K562 (cell line): ENCODE data around the gene AP1M2. TPM values are rescaled to one million over a fixed set of nuclear protein-coding genes. Genes with fewer than 3 reads are reported as not detected.
A peak's percentile ranks its signal among the peaks of the same experiment; 100 is the strongest.

ENCODE experiments used
- HLTF ChIP-seq: fragments of 450-650 bp; IDR thresholded peaks from 2 replicates; pipeline ENCODE4 v1.6.1; 2016
- NUFIP1 ChIP-seq: fragments of 450-650 bp; IDR thresholded peaks from 2 replicates; pipeline ENCODE4 v1.6.1; 2018; ENCODE audit not compliant: partially characterized antibody
- PRMT5 ChIP-seq: sonication (generic); formaldehyde crosslinking; IDR thresholded peaks from 2 replicates; pipeline ENCODE4 v1.5.0; 2020; ENCODE audit warnings: missing genetic modification reagents
- SLC30A9 ChIP-seq: fragments of 250-450 bp; sonication (Bioruptor Pico); IDR thresholded peaks from 2 replicates; pipeline ENCODE4 v1.8.0; 2022; ENCODE audit warnings: mild to moderate bottlenecking, moderate library complexity
- SP1 ChIP-seq: sonication (generic); formaldehyde crosslinking; IDR thresholded peaks from 2 replicates; pipeline ENCODE4 v1.8.1; 2022; ENCODE audit warnings: mild to moderate bottlenecking, missing genetic modification reagents
- ZBTB5 ChIP-seq: fragments of 450-650 bp; IDR thresholded peaks from 2 replicates; pipeline ENCODE4 v1.6.1; 2017; ENCODE audit warnings: antibody characterized with exemption
- ZNF76 ChIP-seq: fragments of 250-450 bp; sonication (Bioruptor Pico); IDR thresholded peaks from 2 replicates; pipeline ENCODE4 v1.4.0; 2020; ENCODE audit warnings: mild to moderate bottlenecking, moderate library complexity, borderline replicate concordance
- polyA plus RNA-seq, 8 experiments: library from polyadenylated mRNA; depleted of rRNA in 4 of 8; stranded (reverse) in 5 of 8; unstranded in 3 of 8; fragments of >200 nt; fragmentation: Nextera tagmentation in 2 of 8; fragmentation: Illumina TruSeq in 1 of 8; extraction: Ambion mirVana in 2 of 8; extraction: Trizol in 1 of 8; gene quantifications; 2 replicates each; pipeline versions ENCODE4 v1.2.1 to v1.2.3, GENCODE V29; 2011 to 2014; ENCODE audit warnings: inconsistent platforms in 1 of 8, missing spikeins in 1 of 8
- total RNA-seq, 7 experiments: library from RNA; depleted of rRNA in 6 of 7; stranded (reverse); fragments of >200 nt in 6 of 7; fragmentation: Illumina TruSeq in 2 of 7; extraction: Trizol in 2 of 7; gene quantifications; 2 replicates each; pipeline versions ENCODE4 v1.2.1 to v1.2.3, GENCODE V29; 2011 to 2021; ENCODE audit warnings: low replicate concordance in 1 of 7
- TF ChIP-seq, protein P1 (sequence below): fragments of 450-650 bp; IDR thresholded peaks from 2 replicates; pipeline ENCODE4 v1.6.1; 2016; ENCODE audit warnings: low read depth, mild to moderate bottlenecking, moderate library complexity
- TF ChIP-seq, protein P2 (sequence below): fragments of 250-450 bp; sonication (Bioruptor Pico); IDR thresholded peaks from 2 replicates; pipeline ENCODE4 v1.8.0; 2022; ENCODE audit warnings: inconsistent platforms
- TF ChIP-seq, protein P3 (sequence below): fragments of 200-400 bp; formaldehyde crosslinking; IDR thresholded peaks from 2 replicates; pipeline ENCODE4 v1.6.1; 2017; ENCODE audit warnings: mild to moderate bottlenecking, low read depth, low read length, moderate library complexity
- TF ChIP-seq, protein P4 (sequence below): sonication (generic); formaldehyde crosslinking; IDR thresholded peaks from 2 replicates; pipeline ENCODE4 v1.8.0; 2023; ENCODE audit warnings: missing genetic modification reagents, mild to moderate bottlenecking, borderline replicate concordance
- TF ChIP-seq, protein P5 (sequence below), 3 experiments: IDR thresholded peaks in 2 of 3; conservative IDR thresholded peaks in 1 of 3; 2 replicates each; pipeline ENCODE4 v1.5.1; 2011 to 2012; ENCODE audit warnings: low read length in 3 of 3, mild to moderate bottlenecking in 3 of 3, control low read depth in 2 of 3, improper control_type of control experiment in 1 of 3, inconsistent platforms in 1 of 3, low read depth in 1 of 3, mixed read lengths in 1 of 3, moderate library complexity in 1 of 3; ENCODE audit not compliant: insufficient read depth in 2 of 3

AP1M2 gene
- total and polyA plus RNA-seq, 9 of the 15 experiments (the other 6 are each of a cell fraction or from before 2014, with no cell fraction given), result 0.33 to 1.4 (median 0.89) TPM; not detected in 1

GRCh38 chr19:10565567-10566407 is 21.3 kb downstream of the AP1M2 start, which contains the start of gene KRI1 (continued):
- TF ChIP-seq NUFIP1 (no peak), SLC30A9 (CRISPR knock-in tag) (no peak), SP1 (CRISPR knock-in tag) (peak; percentile 93), ZNF76 (CRISPR knock-in tag) (no peak), PRMT5 (no peak), ZBTB5 (no peak), HLTF (no peak)
- TF ChIP-seq, protein P1, sequence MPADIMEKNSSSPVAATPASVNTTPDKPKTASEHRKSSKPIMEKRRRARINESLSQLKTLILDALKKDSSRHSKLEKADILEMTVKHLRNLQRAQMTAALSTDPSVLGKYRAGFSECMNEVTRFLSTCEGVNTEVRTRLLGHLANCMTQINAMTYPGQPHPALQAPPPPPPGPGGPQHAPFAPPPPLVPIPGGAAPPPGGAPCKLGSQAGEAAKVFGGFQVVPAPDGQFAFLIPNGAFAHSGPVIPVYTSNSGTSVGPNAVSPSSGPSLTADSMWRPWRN, result no peak
- TF ChIP-seq, protein P2, sequence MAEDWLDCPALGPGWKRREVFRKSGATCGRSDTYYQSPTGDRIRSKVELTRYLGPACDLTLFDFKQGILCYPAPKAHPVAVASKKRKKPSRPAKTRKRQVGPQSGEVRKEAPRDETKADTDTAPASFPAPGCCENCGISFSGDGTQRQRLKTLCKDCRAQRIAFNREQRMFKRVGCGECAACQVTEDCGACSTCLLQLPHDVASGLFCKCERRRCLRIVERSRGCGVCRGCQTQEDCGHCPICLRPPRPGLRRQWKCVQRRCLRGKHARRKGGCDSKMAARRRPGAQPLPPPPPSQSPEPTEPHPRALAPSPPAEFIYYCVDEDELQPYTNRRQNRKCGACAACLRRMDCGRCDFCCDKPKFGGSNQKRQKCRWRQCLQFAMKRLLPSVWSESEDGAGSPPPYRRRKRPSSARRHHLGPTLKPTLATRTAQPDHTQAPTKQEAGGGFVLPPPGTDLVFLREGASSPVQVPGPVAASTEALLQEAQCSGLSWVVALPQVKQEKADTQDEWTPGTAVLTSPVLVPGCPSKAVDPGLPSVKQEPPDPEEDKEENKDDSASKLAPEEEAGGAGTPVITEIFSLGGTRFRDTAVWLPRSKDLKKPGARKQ (CRISPR knock-in tag), result no peak
- TF ChIP-seq, protein P3, sequence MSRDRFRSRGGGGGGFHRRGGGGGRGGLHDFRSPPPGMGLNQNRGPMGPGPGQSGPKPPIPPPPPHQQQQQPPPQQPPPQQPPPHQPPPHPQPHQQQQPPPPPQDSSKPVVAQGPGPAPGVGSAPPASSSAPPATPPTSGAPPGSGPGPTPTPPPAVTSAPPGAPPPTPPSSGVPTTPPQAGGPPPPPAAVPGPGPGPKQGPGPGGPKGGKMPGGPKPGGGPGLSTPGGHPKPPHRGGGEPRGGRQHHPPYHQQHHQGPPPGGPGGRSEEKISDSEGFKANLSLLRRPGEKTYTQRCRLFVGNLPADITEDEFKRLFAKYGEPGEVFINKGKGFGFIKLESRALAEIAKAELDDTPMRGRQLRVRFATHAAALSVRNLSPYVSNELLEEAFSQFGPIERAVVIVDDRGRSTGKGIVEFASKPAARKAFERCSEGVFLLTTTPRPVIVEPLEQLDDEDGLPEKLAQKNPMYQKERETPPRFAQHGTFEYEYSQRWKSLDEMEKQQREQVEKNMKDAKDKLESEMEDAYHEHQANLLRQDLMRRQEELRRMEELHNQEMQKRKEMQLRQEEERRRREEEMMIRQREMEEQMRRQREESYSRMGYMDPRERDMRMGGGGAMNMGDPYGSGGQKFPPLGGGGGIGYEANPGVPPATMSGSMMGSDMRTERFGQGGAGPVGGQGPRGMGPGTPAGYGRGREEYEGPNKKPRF, result no peak
- TF ChIP-seq, protein P4, sequence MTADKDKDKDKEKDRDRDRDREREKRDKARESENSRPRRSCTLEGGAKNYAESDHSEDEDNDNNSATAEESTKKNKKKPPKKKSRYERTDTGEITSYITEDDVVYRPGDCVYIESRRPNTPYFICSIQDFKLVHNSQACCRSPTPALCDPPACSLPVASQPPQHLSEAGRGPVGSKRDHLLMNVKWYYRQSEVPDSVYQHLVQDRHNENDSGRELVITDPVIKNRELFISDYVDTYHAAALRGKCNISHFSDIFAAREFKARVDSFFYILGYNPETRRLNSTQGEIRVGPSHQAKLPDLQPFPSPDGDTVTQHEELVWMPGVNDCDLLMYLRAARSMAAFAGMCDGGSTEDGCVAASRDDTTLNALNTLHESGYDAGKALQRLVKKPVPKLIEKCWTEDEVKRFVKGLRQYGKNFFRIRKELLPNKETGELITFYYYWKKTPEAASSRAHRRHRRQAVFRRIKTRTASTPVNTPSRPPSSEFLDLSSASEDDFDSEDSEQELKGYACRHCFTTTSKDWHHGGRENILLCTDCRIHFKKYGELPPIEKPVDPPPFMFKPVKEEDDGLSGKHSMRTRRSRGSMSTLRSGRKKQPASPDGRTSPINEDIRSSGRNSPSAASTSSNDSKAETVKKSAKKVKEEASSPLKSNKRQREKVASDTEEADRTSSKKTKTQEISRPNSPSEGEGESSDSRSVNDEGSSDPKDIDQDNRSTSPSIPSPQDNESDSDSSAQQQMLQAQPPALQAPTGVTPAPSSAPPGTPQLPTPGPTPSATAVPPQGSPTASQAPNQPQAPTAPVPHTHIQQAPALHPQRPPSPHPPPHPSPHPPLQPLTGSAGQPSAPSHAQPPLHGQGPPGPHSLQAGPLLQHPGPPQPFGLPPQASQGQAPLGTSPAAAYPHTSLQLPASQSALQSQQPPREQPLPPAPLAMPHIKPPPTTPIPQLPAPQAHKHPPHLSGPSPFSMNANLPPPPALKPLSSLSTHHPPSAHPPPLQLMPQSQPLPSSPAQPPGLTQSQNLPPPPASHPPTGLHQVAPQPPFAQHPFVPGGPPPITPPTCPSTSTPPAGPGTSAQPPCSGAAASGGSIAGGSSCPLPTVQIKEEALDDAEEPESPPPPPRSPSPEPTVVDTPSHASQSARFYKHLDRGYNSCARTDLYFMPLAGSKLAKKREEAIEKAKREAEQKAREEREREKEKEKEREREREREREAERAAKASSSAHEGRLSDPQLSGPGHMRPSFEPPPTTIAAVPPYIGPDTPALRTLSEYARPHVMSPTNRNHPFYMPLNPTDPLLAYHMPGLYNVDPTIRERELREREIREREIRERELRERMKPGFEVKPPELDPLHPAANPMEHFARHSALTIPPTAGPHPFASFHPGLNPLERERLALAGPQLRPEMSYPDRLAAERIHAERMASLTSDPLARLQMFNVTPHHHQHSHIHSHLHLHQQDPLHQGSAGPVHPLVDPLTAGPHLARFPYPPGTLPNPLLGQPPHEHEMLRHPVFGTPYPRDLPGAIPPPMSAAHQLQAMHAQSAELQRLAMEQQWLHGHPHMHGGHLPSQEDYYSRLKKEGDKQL, result no peak
- TF ChIP-seq, protein P5, sequence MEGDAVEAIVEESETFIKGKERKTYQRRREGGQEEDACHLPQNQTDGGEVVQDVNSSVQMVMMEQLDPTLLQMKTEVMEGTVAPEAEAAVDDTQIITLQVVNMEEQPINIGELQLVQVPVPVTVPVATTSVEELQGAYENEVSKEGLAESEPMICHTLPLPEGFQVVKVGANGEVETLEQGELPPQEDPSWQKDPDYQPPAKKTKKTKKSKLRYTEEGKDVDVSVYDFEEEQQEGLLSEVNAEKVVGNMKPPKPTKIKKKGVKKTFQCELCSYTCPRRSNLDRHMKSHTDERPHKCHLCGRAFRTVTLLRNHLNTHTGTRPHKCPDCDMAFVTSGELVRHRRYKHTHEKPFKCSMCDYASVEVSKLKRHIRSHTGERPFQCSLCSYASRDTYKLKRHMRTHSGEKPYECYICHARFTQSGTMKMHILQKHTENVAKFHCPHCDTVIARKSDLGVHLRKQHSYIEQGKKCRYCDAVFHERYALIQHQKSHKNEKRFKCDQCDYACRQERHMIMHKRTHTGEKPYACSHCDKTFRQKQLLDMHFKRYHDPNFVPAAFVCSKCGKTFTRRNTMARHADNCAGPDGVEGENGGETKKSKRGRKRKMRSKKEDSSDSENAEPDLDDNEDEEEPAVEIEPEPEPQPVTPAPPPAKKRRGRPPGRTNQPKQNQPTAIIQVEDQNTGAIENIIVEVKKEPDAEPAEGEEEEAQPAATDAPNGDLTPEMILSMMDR (IDR thresholded peaks at IDR 0.05 in 2 of 3, conservative IDR thresholded peaks at IDR 0.05 in 1 of 3; ENCODE audit: insufficient read depth in 2 of 3, low read depth in 1 of 3, low read length in 3 of 3), result peak in 2 of 3 experiments; percentile 53 to 63
